ENCODE data around the gene PKD1L1. TPM values are rescaled to one million over a fixed set of nuclear protein-coding genes. Genes with fewer than 3 reads are reported as not detected.

PKD1L1 gene
- total RNA-seq, 4 donors from 2014 or later, result 0.11 to 2.6 TPM; not detected in 2

- no peaks in the 10 kb centered on the region for H3K27me3 ChIP-seq
- WGBS, result 94% methylated on average over 3 of the region's 3 CpGs
Measured at GRCh38 chr7:47809387-47809786, 138.9 kb downstream of the PKD1L1 start.

GRCh38 chr7:47808321-47808720 is 139.9 kb downstream of the PKD1L1 start:
- no peak for TF ChIP-seq POLR2A (IDR thresholded peaks at IDR 0.05)
- no peak for TF ChIP-seq CTCF (IDR thresholded peaks at IDR 0.05)
- no peak for TF ChIP-seq POLR2AphosphoS5 (IDR thresholded peaks at IDR 0.05)
- TF ChIP-seq EP300 (IDR thresholded peaks at IDR 0.05), result no peak
- WGBS, result 98% methylated on average over 7 of the region's 7 CpGs

More at GRCh38 chr7:47809387-47809786, 138.9 kb downstream of the PKD1L1 start:
- Histone ChIP-seq H3K36me3 (no peaks in the 10 kb centered on the region), H3K27ac (no peak overlapping the region), H3K9me3 (no peaks in the 10 kb centered on the region), H3K4me1 (peaks cover 19% of the 10 kb centered on the region), H3K4me3 (no peak overlapping the region)
- no peak for DNase-seq (ENCODE audit: low spot score in 2 of 2)
- no peak for TF ChIP-seq POLR2AphosphoS5 (IDR thresholded peaks at IDR 0.05)
- no peak for TF ChIP-seq POLR2A (IDR thresholded peaks at IDR 0.05)
- no peak for TF ChIP-seq CTCF (IDR thresholded peaks at IDR 0.05)
- no peak for TF ChIP-seq EP300 (IDR thresholded peaks at IDR 0.05)

GRCh38 chr7:47807756-47808155 is 140.5 kb downstream of the PKD1L1 start:
- WGBS, result 79% methylated on average over 5 of the region's 5 CpGs
- H3K4me3 ChIP-seq, result no peak overlapping the region
- no peaks in the 10 kb centered on the region for H3K36me3 ChIP-seq
- DNase-seq (ENCODE audit: low spot score in 2 of 2), result peak in 1 of 2 donors; percentile 5
- TF ChIP-seq POLR2AphosphoS5 (IDR thresholded peaks at IDR 0.05) (no peak), CTCF (IDR thresholded peaks at IDR 0.05) (no peak)
- no peaks in the 10 kb centered on the region for H3K9me3 ChIP-seq
- peaks cover 19% of the 10 kb centered on the region for H3K4me1 ChIP-seq
- no peak overlapping the region for H3K27ac ChIP-seq
- H3K27me3 ChIP-seq, result no peaks in the 10 kb centered on the region

More at GRCh38 chr7:47808321-47808720, 139.9 kb downstream of the PKD1L1 start:
- H3K36me3 ChIP-seq, result no peaks in the 10 kb centered on the region
- peak in 1 of 2 donors; percentile 27 for DNase-seq (ENCODE audit: low spot score in 2 of 2)
- H3K4me3 ChIP-seq, result no peak overlapping the region
- H3K27ac ChIP-seq, result no peak overlapping the region
- H3K27me3 ChIP-seq, result no peaks in the 10 kb centered on the region
- H3K4me1 ChIP-seq, result peaks cover 19% of the 10 kb centered on the region
- H3K9me3 ChIP-seq, result no peaks in the 10 kb centered on the region

GRCh38 chr7:47807126-47807525 is 141.1 kb downstream of the PKD1L1 start:
- peaks cover 19% of the 10 kb centered on the region for H3K4me1 ChIP-seq
- TF ChIP-seq EP300 (IDR thresholded peaks at IDR 0.05), result no peak
- TF ChIP-seq POLR2AphosphoS5 (IDR thresholded peaks at IDR 0.05), result no peak
- no peak for TF ChIP-seq CTCF (IDR thresholded peaks at IDR 0.05)
- TF ChIP-seq POLR2A (IDR thresholded peaks at IDR 0.05), result no peak
- H3K9me3 ChIP-seq, result no peaks in the 10 kb centered on the region
- H3K27me3 ChIP-seq, result no peaks in the 10 kb centered on the region
- no peaks in the 10 kb centered on the region for H3K36me3 ChIP-seq
- no peak for DNase-seq (ENCODE audit: low spot score in 2 of 2)
- WGBS, result 52% methylated on average over 3 of the region's 3 CpGs
- peak overlapping the region; percentile 24 for H3K4me3 ChIP-seq
- H3K27ac ChIP-seq, result peak overlapping the region; percentile 45

GRCh38 chr7:47806701-47807103 is 141.6 kb downstream of the PKD1L1 start:
- peaks cover 19% of the 10 kb centered on the region for H3K4me1 ChIP-seq
- no peaks in the 10 kb centered on the region for H3K9me3 ChIP-seq
- H3K4me3 ChIP-seq, result peak overlapping the region; percentile 24
- TF ChIP-seq EP300 (IDR thresholded peaks at IDR 0.05), result no peak
- TF ChIP-seq POLR2AphosphoS5 (IDR thresholded peaks at IDR 0.05), result no peak
- H3K27me3 ChIP-seq, result no peaks in the 10 kb centered on the region
- 71% methylated on average over 7 of the region's 7 CpGs for WGBS
- no peak for DNase-seq (ENCODE audit: low spot score in 2 of 2)
- H3K27ac ChIP-seq, result peak overlapping the region; percentile 45
- H3K36me3 ChIP-seq, result no peaks in the 10 kb centered on the region

Data from suprapubic skin (tissue), 4 donors.